RPMI8226 (cell line): ENCODE data around the gene AKR7A3.

Source experiments
- DNase-seq: peaks from one replicate; pipeline ENCODE4 v3.0.0-alpha.2; 2015

AKR7A3 gene

GRCh38 chr1:19288324-19289241 lies at the start of gene AKR7A3:
Gene AKR7A3 (minus strand): TSS chr1:19288770. CDS start chr1:19288709, 61 bp downstream.
- peak; percentile 75 for DNase-seq

GRCh38 chr1:19338323-19338762 lies 49.8 kb upstream of the AKR7A3 start:
- DNase-seq: no peak

- DNase-seq: no peak
These were observed 48.7 kb upstream of the AKR7A3 start for GRCh38 chr1:19337289-19337688.

- DNase-seq: no peak
These were observed 48.0 kb upstream of the AKR7A3 start for GRCh38 chr1:19336543-19336942.

GRCh38 chr1:19333587-19334354 lies 45.2 kb upstream of the AKR7A3 start:
- DNase-seq: no peak

- no peak for DNase-seq
These were observed 44.3 kb upstream of the AKR7A3 start for GRCh38 chr1:19332832-19333231.

GRCh38 chr1:19331262-19331878 lies 42.8 kb upstream of the AKR7A3 start:
- no peak for DNase-seq

GRCh38 chr1:19330449-19331135 lies 42.0 kb upstream of the AKR7A3 start:
- DNase-seq: no peak

- DNase-seq: no peak
These were observed 41.0 kb upstream of the AKR7A3 start for GRCh38 chr1:19329611-19330010.

GRCh38 chr1:19329188-19329587 lies 40.6 kb upstream of the AKR7A3 start:
- no peak for DNase-seq

- DNase-seq: no peak
These were observed 39.9 kb upstream of the AKR7A3 start for GRCh38 chr1:19328486-19328885.

- no peak for DNase-seq
These were observed 39.2 kb upstream of the AKR7A3 start for GRCh38 chr1:19327736-19328135.

GRCh38 chr1:19327301-19327700 lies 38.7 kb upstream of the AKR7A3 start:
- no peak for DNase-seq

- DNase-seq: no peak
These were observed 38.1 kb upstream of the AKR7A3 start for GRCh38 chr1:19326748-19327065.

GRCh38 chr1:19325958-19326747 lies 37.6 kb upstream of the AKR7A3 start:
- no peak for DNase-seq

- DNase-seq: no peak
These were observed 36.9 kb upstream of the AKR7A3 start for GRCh38 chr1:19325368-19325957.

GRCh38 chr1:19324665-19324990 lies 36.1 kb upstream of the AKR7A3 start:
- DNase-seq: no peak

- no peak for DNase-seq
These were observed 35.6 kb upstream of the AKR7A3 start for GRCh38 chr1:19323987-19324664.

GRCh38 chr1:19322481-19322880 lies 33.9 kb upstream of the AKR7A3 start:
- no peak for DNase-seq

- no peak for DNase-seq
These were observed 32.5 kb upstream of the AKR7A3 start for GRCh38 chr1:19321071-19321470.

- no peak for DNase-seq
These were observed 30.6 kb upstream of the AKR7A3 start for GRCh38 chr1:19319196-19319595.
